ENCODE results near the gene CAD. TPM values are rescaled to one million over a fixed set of nuclear protein-coding genes. Genes with fewer than 3 reads are reported as not detected.

The CAD gene
- total and polyA plus RNA-seq, 2 of the 4 experiments (the other 2 are of a cell fraction) = 12.9 to 38.7 TPM

DNA sequence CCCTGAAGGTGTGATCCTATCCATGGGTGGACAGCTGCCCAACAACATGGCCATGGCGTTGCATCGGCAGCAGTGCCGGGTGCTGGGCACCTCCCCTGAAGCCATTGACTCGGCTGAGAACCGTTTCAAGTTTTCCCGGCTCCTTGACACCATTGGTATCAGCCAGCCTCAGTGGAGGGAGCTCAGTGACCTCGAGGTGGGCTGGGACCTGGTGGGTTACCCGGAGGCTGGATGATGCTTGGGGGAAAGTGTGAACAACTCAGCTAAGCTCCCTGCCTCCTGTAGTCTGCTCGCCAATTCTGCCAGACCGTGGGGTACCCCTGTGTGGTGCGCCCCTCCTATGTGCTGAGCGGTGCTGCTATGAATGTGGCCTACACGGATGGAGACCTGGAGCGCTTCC, 16.2 kb downstream of the CAD start:
- Histone ChIP-seq H2BK20ac (ENCODE audit: low read depth, low read length) (no peak overlapping the region), H4K5ac (ENCODE audit: low read depth, low read length) (no peak overlapping the region), H2AK5ac (ENCODE audit: low read depth, low read length) (no peak overlapping the region), H2BK15ac (ENCODE audit: low read depth, low read length) (no peak overlapping the region), H2AFZ (replicated peaks; ENCODE audit: low read length, poor library complexity) (no peak overlapping the region), H3K36me3 (ENCODE audit: control insufficient read depth, insufficient read depth, low read length) (peaks cover 69% of the 10 kb centered on the region), H3K4ac (ENCODE audit: low read depth, low read length) (no peak overlapping the region), H2AK9ac (replicated peaks; ENCODE audit: low read depth, low read length, poor library complexity) (no peak overlapping the region), H3K79me1 (ENCODE audit: low read depth in 1 of 2, low read length in 2 of 2) (no peaks in the 10 kb centered on the region; a peak in 1 of 4 replicates), H3K9me1 (ENCODE audit: insufficient read depth, low read length) (no peaks in the 10 kb centered on the region; the same call in 1 of the 2 replicates), H3K9me3 (ENCODE audit: control insufficient read depth, insufficient read depth, low read length) (no peaks in the 10 kb centered on the region), H4K20me1 (ENCODE audit: insufficient read depth, low read length) (no peaks in the 10 kb centered on the region), H3K9ac (ENCODE audit: low read depth, low read length) (no peak overlapping the region), H3K14ac (replicated peaks; ENCODE audit: low read depth, low read length) (no peak overlapping the region), H3K18ac (ENCODE audit: low read depth, low read length) (no peak overlapping the region), H3K4me3 (ENCODE audit: insufficient read depth, low read depth, low read length) (no peak overlapping the region), H3K27me3 (ENCODE audit: control insufficient read depth, insufficient read depth, low read length) (no peaks in the 10 kb centered on the region), H2BK120ac (ENCODE audit: low read depth, low read length) (no peak overlapping the region), H3K56ac (ENCODE audit: extremely low read depth, insufficient read depth, low read length) (no peak overlapping the region), H3K27ac (ENCODE audit: insufficient read depth, low read length) (no peak overlapping the region), H3K4me2 (ENCODE audit: low read depth, low read length) (no peak overlapping the region), H4K8ac (ENCODE audit: low read depth in 2 of 2, low read length in 2 of 2) (no peak overlapping the region), H3K23ac (ENCODE audit: low read depth, low read length) (no peak overlapping the region), H4K91ac (ENCODE audit: insufficient read depth, low read depth, low read length) (no peak overlapping the region), H3K4me1 (ENCODE audit: control insufficient read depth, insufficient read depth, low read length) (no peaks in the 10 kb centered on the region), H2BK5ac (ENCODE audit: low read depth, low read length, poor library complexity, severe bottlenecking) (no peak overlapping the region)
- in situ Hi-C loops (cut with MboI; ENCODE audit: low sequenced_read_pairs) (no loop called here), intact Hi-C loops (cut with micrococcal nuclease) (no loop called here), dilution Hi-C loops (cut with HindIII; ENCODE audit: low sequenced_read_pairs, unreplicated experiment) (no loop called here)
- 93% methylated on average over 8 of the region's 14 CpGs; no CpG with 5 or more reads in 1 of the 2 experiments for WGBS, 2 experiments (ENCODE audit: extremely low coverage in 2 of 2, insufficient read length in 1 of 2)
- BruUV-seq (replicated peaks) = TSS peak; percentile 77
- ChIA-PET POLR2A (ENCODE audit: unreplicated experiment) (no interaction called here), CTCF (no interaction called here)
- ATAC-seq (ENCODE audit: low read depth) (no peak), DNase-seq (no peak)
- TF ChIP-seq NFE2L2 (IDR thresholded peaks at IDR 0.05; ENCODE audit: low read depth, low read length) (no peak), SMC3 (IDR thresholded peaks at IDR 0.05; ENCODE audit: low read depth, low read length) (no peak), MAZ (IDR thresholded peaks at IDR 0.05; ENCODE audit: borderline replicate concordance, low read depth, low read length) (no peak), MXI1 (IDR thresholded peaks at IDR 0.05; ENCODE audit: borderline replicate concordance, low read depth, low read length) (no peak), BHLHE40 (IDR thresholded peaks at IDR 0.05; ENCODE audit: low read depth, low read length) (no peak), FOS (IDR thresholded peaks at IDR 0.05; ENCODE audit: low read depth, low read length) (no peak), CEBPB (IDR thresholded peaks at IDR 0.05; ENCODE audit: low read depth, low read length) (no peak), RAD21 (IDR thresholded peaks at IDR 0.05; ENCODE audit: low read length) (no peak), MAFK (IDR thresholded peaks at IDR 0.05; ENCODE audit: low read depth, low read length) (no peak)

Measured in IMR-90 (cell line).